Fibroblast of skin of right biceps (primary cell): Measurements from ENCODE around the gene CHMP2A.
"Not testable (repeated sequence)": the region's sequence is repeated elsewhere in the genome, so short reads cannot be mapped to it uniquely, and the experiment has no call there.

Experiments
- DNase-seq: peaks from one replicate; pipeline ENCODE4 v3.0.0-alpha.2; 2013

The CHMP2A gene

GRCh38 chr19:58510084-58510862 is 44.6 kb downstream of the CHMP2A start:
- DNase-seq: no peak

GRCh38 chr19:58509731-58510083 is 45.2 kb downstream of the CHMP2A start:
- no peak for DNase-seq

- not testable (repeated sequence) for DNase-seq
Measured at GRCh38 chr19:58507602-58508223, 47.2 kb downstream of the CHMP2A start.
